SH-SY5Y (cell line): ENCODE results near the gene CAPRIN2.

ENCODE experiments used
- GATA2 ChIP-seq: IDR thresholded peaks from 2 replicates; pipeline ENCODE4 v1.6.1; 2011; ENCODE audit warnings: mild to moderate bottlenecking, low read depth, low read length
- GATA3 ChIP-seq: IDR thresholded peaks from 2 replicates; pipeline ENCODE4 v1.6.1; 2011; ENCODE audit warnings: low read depth, mild to moderate bottlenecking, low read length, moderate library complexity

CAPRIN2 gene

DNA sequence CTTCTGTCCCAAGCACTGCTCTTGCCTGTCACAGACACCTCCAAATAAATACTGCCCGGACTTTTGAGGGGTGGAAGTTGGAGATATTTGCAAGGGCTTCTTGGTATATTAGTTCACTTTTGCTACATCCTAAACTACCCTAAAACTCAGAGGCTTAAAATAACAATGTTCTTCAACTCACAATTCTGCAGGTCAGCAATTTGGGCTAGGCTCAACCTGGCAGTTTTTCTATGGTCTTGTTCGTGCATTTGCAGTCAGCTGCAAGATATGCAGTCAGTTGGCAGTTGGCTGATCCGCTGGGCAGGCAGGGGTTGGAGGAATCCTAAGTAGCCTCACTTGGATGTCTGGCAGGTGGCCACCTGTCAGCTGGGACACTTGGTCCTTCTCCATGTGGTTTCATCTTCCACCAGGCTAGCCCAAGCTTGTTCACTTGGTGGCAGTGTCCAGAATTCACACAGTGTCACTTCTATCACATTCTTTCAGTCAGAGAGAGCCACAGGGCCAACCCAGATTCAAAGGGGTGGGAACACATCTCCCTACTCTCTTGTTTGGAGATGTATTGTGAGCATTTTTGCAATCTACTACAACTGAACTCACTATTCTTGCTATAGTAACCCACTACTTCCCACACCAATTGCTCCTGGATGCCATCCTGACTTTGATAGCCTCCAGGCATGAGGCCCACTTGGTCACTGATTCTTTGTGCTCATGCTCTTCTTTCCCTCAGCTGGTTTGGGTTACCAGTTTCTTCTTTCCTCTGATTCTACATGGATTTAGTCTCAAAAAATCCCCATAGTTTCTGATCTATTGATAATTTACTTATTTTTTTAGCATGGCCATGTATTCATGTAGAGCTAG, 27.8 kb upstream of the CAPRIN2 start:
- no peak for TF ChIP-seq GATA2
- no peak for TF ChIP-seq GATA3

DNA sequence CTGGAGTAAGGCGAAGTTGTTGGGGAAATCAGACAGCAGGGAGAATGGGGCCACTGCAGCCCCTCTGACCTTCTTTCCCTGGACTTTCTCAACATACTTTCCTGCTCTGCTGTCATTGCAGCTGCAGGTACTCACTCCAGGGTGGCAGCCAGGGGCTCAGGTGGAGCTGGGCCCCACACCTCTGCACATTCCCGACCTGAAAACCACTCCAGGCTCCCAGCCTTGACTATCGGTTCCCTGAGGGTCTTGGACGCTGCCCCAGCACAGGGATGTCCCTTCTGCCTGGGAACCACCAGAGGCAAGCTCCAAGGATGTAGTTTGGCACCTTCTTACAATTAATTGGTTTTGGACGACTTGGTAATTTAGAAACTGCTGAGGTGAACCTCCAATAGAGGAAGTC, 24.8 kb upstream of the CAPRIN2 start:
- TF ChIP-seq GATA2 = no peak
- no peak for TF ChIP-seq GATA3

DNA sequence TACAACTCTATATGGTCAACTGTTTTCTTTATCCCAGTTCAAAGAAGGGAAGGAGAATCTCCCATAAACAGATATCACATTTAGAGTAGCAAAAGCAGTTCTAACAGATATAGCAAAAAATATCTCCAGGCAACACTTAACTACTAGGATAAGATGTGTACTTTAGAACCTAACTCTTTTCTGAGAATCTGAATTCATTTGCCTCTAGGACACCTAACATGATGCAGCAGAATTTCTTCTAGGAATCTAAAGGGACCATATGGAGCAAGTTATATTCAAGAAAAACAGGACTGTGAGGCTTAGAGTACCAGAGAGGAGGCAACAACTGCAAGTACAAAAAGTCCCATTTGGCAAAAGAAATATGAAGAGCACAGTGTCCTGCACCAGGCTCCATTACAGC, 24.4 kb upstream of the CAPRIN2 start:
- TF ChIP-seq GATA3 = no peak
- TF ChIP-seq GATA2 = no peak

DNA sequence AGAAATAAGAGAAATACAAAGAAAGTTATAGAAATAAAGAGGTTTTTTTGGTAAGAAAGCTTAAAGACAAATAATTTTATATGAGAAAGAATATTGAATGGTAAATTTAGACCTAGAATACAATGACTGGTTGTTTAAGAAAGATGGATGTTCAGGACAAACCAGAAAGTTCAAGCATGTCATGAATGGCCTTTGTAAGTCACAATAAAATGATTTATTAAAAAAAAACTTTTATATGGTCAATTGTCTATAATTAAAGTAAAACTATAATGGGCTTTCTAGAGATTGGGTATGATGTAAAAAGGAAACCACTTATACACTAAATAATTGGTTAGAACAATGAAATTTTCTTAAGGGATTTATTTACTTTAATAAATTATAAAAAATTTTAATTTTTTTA, 19.8 kb upstream of the CAPRIN2 start:
- no peak for TF ChIP-seq GATA3
- TF ChIP-seq GATA2 = no peak

DNA sequence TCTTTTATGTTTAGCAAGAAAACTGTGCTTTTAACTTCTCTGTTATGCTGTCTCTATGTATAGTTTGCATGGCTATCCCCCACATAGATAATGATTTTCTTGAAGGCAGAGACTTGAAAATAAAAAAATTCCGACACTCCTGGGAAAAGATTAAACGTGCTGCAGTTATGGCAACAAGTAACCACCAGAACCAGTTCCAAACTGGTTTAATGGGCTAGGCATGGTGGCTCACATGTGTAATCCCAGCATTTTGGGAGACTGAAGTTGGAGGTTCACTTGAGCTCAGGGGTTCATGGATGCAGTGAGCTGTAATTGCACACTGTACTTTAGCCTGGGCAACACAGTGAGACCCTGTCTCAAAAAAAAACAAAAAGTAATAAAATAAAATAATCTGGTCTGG, 15.1 kb upstream of the CAPRIN2 start:
- no peak for TF ChIP-seq GATA3
- TF ChIP-seq GATA2 = no peak

DNA sequence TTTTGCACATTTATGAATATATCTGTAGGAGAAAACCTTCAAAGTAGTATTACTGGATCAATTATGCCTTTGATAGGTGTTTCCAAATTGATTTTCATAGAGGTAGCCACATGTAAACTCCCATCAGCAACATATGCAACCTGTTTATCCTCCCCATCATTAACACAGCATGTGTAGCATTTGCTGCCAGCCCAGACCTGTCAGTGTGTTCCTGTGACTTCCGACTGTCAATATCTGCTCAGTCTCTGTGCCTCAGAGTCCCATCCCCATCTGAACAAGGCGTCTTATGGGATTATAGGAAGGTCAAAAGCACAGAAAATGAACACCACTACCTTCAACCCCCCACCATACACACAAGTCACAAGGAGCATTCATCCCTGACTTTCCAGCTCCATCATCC, 9.5 kb upstream of the CAPRIN2 start:
- TF ChIP-seq GATA2 (no peak), GATA3 (no peak)

DNA sequence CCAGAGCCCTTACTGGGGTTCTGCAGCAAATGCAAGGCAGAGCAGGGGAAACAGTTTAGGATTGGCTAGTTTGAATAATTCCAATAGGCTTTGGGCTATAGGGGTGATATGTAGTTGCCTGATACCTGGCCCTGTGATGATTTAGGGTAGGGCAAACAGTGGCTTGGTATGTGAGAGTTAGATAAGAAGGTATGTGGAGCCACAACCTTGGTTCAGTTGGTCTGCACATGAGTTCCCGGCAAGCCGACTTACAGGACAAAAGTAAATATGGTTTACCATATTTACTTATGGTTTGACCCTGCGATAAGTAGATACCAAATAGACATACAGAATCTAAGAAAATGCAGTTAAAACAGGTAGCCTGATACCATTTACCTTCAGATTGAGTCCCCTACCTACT, 8.3 kb upstream of the CAPRIN2 start:
- no peak for TF ChIP-seq GATA2
- TF ChIP-seq GATA3 = no peak

DNA sequence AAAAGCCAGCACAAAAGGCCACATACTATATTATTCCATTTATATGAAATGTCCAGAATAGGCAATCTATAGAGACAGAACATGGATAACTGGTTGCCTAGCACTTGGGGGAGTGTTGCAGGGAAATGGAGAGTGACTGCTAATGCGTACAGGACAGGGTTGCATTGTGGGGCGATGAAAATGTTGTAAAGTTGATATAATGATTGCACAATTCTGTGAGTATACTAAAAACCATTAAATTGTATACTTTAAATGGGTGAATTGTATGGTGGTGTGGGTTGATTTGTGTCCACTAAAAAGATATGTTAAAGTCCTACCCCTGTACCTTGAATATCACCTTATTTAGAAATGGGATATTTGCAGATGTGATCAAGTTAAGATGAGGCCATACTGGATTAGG, 7.0 kb upstream of the CAPRIN2 start:
- no peak for TF ChIP-seq GATA2
- TF ChIP-seq GATA3 = no peak

DNA sequence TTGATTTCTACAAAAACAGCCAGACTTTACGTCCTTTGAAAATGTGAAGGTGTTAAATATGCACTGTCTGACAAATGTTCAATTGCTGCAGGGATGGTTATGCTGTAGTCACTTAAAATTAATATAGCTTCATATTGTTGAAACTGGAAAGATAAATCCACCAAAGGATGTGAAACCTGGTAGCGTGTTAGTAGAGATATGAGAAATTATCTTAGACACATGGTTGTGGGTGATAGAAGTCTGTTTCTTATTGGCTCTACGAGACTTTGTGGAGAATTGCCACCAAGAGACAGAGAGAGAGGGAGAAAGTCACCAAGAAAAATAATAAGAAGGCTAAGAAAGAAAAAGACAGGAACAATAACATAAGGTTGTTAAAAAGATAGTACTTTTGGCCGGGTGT, 2.6 kb upstream of the CAPRIN2 start:
- TF ChIP-seq GATA2 (no peak), GATA3 (no peak)

DNA sequence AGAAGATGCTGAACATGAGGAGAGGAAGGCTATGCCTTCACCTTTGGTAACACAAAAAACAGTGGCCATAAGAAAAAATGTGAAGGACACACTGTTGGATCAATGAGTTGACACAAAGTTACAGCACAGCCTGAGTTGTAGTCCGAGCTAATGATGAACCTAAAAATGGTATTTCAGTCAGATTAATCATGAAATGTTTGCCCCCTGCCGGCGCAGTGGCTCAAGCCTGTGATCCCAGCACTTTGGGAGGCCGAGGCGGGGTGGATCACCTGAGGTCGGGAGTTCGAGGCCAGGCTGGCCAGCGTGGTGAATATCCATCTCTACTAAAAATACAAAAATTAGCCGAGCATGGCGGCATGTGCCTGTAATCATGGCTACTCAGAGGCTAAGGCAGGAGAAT, 1.3 kb upstream of the CAPRIN2 start:
- TF ChIP-seq GATA2 (no peak), GATA3 (no peak)

DNA sequence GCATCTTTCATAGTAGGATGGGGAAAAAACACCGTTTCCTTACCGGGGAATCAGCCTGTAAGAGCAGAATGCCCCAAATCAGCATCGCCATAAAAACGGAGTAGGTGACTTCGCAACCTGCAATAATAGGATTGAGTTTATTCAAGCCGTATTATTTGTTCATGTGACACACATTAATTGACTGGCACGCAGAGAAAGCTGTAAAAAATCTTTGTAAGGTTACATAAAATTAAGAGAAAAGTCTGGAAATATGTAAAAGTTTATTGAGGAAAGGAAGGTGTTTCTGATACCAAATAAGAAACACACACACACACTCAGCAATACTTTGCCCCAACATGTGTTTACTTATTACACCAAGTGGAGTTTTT, 628 bp upstream of the CAPRIN2 start:
- TF ChIP-seq GATA3 = no peak; the same call in 1 of the 2 replicates
- TF ChIP-seq GATA2 = no peak

DNA sequence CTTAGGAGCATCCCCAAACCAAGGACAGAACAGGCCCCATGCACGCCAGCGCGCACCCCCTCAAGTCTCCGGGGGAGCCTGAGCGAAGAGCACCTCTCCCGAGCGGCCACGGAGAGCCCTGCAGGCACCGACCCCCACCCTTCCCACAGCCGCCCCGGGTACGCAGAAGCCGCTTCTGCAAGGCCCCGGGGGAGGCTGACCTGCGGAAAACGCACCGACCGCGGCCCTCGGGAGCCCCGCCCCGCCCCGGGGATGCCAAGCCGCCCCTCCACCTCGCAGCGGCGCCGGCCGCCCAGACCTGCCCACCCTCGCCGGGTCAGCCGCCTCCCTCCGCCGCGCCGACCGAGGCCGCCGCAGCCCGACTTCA, 385 bp downstream of the CAPRIN2 start:
- TF ChIP-seq GATA2 (no peak), GATA3 (no peak)

DNA sequence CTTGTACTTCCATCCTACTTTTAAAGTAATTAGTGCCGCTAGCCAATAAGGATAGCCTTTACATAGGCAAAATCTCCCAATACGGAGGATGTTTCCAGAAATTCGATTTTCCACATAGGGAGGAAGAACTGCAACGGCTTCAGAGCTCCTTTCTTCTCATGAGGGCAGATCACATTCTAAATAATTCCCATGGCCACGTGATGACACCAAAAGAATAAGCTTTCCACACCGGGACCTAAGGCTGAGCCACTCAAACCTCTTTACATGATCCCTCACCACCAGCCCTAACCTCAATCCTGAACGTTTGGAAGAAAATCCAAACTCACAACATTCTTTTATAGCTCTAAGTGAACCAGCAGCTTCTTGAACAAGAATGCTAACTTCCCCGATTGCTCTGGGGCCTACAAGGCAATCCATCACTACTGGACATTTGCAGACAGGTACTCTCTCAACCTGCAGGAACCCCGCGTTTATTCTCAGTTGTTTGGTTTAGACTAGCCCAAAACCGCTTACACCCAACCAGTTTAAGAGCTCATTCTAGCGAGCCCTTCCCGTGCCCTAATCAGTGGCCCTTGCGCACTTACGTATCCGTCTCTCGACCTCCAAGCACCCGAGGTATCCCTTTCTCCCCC, 884 bp downstream of the CAPRIN2 start:
- no peak for TF ChIP-seq GATA2
- TF ChIP-seq GATA3 = no peak

DNA sequence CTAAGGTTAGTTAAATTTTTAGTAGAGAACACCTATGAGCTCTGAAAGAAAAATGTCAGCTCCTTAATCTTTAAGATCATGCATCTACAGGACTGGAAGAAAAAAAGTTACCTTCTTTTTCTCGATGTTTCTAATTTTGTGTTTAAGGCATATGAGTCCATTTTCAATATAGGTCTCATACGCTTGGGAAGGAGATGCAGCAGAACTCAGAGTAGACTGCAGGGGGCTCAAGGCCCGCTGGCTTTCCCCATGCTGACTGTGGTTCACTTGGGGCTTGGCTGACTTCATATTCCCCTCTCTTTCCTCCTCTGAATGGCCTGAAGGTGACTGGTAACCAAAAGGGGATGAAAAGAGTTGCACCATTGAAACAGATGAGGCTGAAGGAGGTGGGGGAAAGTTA, 1.5 kb downstream of the CAPRIN2 start:
- TF ChIP-seq GATA2 = no peak
- no peak for TF ChIP-seq GATA3

DNA sequence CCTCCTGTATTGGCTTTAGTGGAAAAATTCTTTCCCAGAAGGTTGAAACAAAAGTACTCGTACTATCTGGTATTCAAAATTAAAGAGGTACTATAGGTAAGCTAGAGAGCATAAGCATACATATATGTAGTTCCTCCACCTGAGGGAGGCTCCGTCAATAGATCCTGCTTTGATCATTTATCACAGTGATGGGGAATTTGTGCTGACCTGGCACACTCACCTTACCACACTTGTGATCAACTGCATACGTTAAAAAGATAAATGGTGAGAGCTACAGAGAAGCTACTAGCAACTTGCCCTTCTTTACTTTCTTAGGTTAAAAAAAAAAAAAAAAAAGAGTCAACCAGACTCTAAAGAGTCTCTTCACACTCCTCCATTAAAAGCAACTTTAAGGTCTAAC, 2.5 kb downstream of the CAPRIN2 start:
- TF ChIP-seq GATA2 = no peak
- no peak for TF ChIP-seq GATA3
